Nephron (organoid): Measurements from ENCODE around the gene PMM2.

Experiments
- H3K27ac Mint-ChIP-seq, 3 experiments: 2 replicates each; pipeline ENCODE4 v1.8.0; 2020; ENCODE audit warnings: mixed read lengths in 3 of 3, mild to moderate bottlenecking in 2 of 3, moderate library complexity in 1 of 3
- H3K27me3 Mint-ChIP-seq: 2 replicates; pipeline ENCODE4 v1.8.0; 2021; ENCODE audit warnings: low read depth, mild to moderate bottlenecking, moderate library complexity, mixed read lengths
- H3K36me3 Mint-ChIP-seq: 2 replicates; pipeline ENCODE4 v1.8.0; 2020; ENCODE audit warnings: low read depth, mixed read lengths
- H3K4me1 Mint-ChIP-seq: 2 replicates; pipeline ENCODE4 v1.8.0; 2020; ENCODE audit warnings: mixed read lengths
- H3K4me3 Mint-ChIP-seq, 3 experiments: 2 replicates each; pipeline ENCODE4 v1.8.0; 2020; ENCODE audit warnings: mild to moderate bottlenecking in 3 of 3, mixed read lengths in 3 of 3, moderate library complexity in 2 of 3
- H3K9me3 Mint-ChIP-seq: 2 replicates; pipeline ENCODE4 v1.8.0; 2020; ENCODE audit warnings: mixed read lengths
- TF ChIP-seq, protein P1 (sequence below), 3 experiments: fragments of 200-600 bp; sonication (generic); IDR thresholded peaks; one replicate each; pipeline ENCODE4 v1.5.0; 2021; ENCODE audit warnings: antibody characterized with exemption in 3 of 3; ENCODE audit not compliant: unreplicated experiment in 3 of 3

The PMM2 gene

DNA sequence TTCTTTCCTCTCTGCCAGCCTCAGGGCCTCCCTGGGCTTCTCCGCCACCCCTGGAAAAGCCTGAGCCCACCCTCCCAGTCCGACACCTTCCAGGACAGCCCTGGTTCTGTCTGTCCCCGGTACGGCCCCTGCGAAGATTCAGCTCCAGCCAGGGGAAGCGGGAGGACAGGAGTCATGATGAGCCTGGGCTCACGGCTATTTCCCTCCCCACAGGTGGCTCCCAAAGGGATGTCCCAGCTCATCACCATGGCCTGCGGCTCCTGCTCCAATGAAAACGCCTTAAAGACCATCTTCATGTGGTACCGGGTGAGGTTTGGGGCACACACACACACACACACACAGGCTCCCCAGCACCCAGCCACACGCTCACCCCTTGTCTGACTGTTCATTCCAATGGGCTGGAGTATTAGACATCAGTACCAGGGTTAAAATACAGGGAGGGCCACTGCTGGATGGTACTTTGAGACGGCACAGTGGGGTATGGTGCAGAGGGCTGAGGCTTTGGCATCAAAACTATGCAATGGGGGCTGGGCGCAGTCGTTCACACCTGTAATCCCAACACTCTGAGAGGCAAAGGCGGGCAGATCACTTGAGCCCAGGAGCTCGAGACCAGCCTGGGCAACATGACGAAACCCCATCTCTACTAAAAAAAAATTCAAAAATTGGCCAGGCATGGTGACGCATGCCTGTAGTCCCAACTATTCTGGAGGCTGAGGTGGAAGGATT lies 33.0 kb upstream of the PMM2 start:
- Mint-ChIP-seq H3K27ac (no peak overlapping the region), H3K36me3 (peaks cover 40% of the 10 kb centered on the region), H3K9me3 (no peaks in the 10 kb centered on the region), H3K4me1 (no peaks in the 10 kb centered on the region), H3K4me3 (no peak overlapping the region), H3K27me3 (no peaks in the 10 kb centered on the region)
- TF ChIP-seq, protein P1, sequence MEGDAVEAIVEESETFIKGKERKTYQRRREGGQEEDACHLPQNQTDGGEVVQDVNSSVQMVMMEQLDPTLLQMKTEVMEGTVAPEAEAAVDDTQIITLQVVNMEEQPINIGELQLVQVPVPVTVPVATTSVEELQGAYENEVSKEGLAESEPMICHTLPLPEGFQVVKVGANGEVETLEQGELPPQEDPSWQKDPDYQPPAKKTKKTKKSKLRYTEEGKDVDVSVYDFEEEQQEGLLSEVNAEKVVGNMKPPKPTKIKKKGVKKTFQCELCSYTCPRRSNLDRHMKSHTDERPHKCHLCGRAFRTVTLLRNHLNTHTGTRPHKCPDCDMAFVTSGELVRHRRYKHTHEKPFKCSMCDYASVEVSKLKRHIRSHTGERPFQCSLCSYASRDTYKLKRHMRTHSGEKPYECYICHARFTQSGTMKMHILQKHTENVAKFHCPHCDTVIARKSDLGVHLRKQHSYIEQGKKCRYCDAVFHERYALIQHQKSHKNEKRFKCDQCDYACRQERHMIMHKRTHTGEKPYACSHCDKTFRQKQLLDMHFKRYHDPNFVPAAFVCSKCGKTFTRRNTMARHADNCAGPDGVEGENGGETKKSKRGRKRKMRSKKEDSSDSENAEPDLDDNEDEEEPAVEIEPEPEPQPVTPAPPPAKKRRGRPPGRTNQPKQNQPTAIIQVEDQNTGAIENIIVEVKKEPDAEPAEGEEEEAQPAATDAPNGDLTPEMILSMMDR (IDR thresholded peaks at IDR 0.05; ENCODE audit: unreplicated experiment in 3 of 3): no peak

DNA sequence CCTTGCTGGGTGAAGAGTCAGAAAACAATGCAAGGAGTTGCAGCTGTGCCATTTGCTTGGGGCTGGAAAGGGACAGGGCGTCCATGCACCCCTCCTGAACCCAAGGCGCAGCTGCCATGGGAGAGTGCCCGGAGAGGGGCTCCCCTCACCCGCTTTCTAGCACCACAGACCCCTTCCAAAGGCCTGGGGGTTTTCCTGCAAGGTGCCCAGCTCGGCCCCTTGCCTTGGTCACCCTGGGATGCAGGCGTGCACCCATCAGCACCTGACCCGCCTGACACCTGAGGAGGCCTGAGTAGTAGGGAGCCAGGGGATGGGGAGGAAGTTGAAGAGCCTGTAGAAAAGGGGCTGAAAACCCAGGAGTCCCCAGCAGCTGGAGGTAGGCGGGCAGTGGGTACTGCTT lies 30.5 kb upstream of the PMM2 start:
- H3K4me3 Mint-ChIP-seq: no peak overlapping the region
- H3K9me3 Mint-ChIP-seq: no peaks in the 10 kb centered on the region
- TF ChIP-seq, protein P1 (IDR thresholded peaks at IDR 0.05; ENCODE audit: unreplicated experiment in 3 of 3): no peak
- H3K36me3 Mint-ChIP-seq: peaks cover 29% of the 10 kb centered on the region
- no peak overlapping the region for H3K27ac Mint-ChIP-seq
- H3K27me3 Mint-ChIP-seq: no peaks in the 10 kb centered on the region
- no peaks in the 10 kb centered on the region for H3K4me1 Mint-ChIP-seq

DNA sequence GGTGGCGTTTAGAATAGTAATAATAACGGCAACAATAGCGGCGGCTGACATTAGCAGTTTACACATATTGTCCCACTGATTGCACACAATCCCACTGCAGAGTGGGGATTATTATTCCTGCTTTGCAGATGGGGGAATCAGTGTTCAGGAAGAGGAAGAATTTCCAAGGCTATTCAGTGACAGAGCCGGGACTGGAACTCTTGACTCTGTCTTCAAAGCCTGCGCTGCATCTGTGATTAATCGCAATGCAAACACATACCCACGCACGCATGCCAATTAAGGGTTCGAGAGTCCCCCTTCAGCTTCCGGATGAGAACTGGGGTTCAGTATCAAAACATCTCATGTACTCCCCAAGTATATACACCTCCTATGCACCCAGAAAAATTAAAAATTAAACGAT lies 29.4 kb upstream of the PMM2 start:
- H3K36me3 Mint-ChIP-seq: peaks cover 36% of the 10 kb centered on the region
- no peaks in the 10 kb centered on the region for H3K27me3 Mint-ChIP-seq
- H3K4me1 Mint-ChIP-seq: no peaks in the 10 kb centered on the region
- no peaks in the 10 kb centered on the region for H3K9me3 Mint-ChIP-seq
- no peak overlapping the region for H3K4me3 Mint-ChIP-seq
- TF ChIP-seq, protein P1 (IDR thresholded peaks at IDR 0.05; ENCODE audit: unreplicated experiment in 3 of 3): no peak
- H3K27ac Mint-ChIP-seq: no peak overlapping the region

DNA sequence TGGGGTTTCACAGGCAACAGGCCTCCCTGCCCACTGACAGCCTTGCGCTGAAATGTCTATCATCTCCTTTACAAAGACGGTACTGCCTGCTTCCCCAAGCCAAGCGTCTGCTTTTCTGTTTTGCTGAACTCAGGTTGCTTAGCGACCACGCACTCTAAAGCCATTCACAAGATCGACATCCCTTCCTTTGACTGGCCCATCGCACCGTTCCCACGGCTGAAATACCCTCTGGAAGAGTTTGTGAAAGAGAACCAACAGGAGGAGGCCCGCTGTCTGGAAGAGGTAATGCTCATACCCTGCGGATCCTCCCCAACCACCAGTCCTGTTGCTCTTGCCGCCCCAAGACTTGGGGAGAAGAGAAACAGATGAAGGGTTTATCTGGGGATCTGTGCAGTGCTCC lies 28.9 kb upstream of the PMM2 start:
- Mint-ChIP-seq H3K36me3 (peaks cover 40% of the 10 kb centered on the region), H3K4me3 (no peak overlapping the region), H3K9me3 (no peaks in the 10 kb centered on the region), H3K4me1 (no peaks in the 10 kb centered on the region), H3K27me3 (no peaks in the 10 kb centered on the region), H3K27ac (no peak overlapping the region)
- TF ChIP-seq, protein P1 (IDR thresholded peaks at IDR 0.05; ENCODE audit: unreplicated experiment in 3 of 3): no peak

DNA sequence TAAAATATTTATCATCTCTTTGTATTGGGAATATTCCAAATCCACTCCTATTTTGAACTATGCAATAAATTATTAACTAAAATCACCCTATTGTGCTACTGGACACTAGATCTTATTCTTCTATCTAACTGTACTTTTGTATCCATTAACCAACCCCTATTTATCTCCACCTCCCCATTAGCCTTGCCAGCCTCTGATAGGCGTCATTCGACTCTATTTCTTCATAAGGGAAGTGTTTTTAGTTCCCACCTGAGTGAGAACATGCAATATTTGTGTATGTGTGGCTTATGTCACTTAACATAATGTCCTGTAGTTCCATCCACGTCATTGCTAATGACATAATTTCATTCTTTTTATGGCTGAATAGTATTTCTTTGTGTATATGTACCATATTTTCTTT lies 24.1 kb upstream of the PMM2 start:
- Mint-ChIP-seq H3K36me3 (peaks cover 55% of the 10 kb centered on the region), H3K27me3 (no peaks in the 10 kb centered on the region), H3K4me3 (no peak overlapping the region), H3K4me1 (no peaks in the 10 kb centered on the region), H3K27ac (no peak overlapping the region), H3K9me3 (no peaks in the 10 kb centered on the region)
- TF ChIP-seq, protein P1 (IDR thresholded peaks at IDR 0.05; ENCODE audit: unreplicated experiment in 3 of 3): no peak

DNA sequence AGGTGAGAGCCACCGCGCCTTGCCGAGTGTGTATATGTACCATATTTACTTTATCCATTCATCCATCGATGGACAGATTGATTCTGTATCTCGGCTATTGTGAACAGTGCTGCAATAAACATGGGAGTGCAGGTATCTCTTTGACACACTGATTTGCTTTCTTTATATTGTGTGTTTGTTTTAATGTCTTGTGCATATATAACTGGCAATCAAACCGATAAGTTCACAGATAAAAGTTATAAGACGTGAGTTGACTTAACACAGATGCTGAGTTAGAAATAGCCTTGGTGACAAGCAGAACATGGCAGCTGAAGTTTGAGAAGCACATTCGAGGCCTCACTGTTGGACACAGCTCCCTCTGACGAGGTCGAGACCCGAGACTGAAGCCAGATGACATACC lies 23.4 kb upstream of the PMM2 start:
- Mint-ChIP-seq H3K4me3 (no peak overlapping the region), H3K36me3 (peaks cover 51% of the 10 kb centered on the region), H3K27ac (no peak overlapping the region), H3K9me3 (no peaks in the 10 kb centered on the region), H3K4me1 (no peaks in the 10 kb centered on the region), H3K27me3 (no peaks in the 10 kb centered on the region)
- TF ChIP-seq, protein P1 (IDR thresholded peaks at IDR 0.05; ENCODE audit: unreplicated experiment in 3 of 3): no peak
